ENCODE results near the gene SH3RF1.

The SH3RF1 gene

GRCh38 chr4:169233691-169234090, 37.1 kb downstream of the SH3RF1 start:
- DNase-seq (ENCODE audit: extremely low spot score, insufficient read length, low read depth) (no peak), FAIRE-seq (no peak)

- DNase-seq (ENCODE audit: extremely low spot score, insufficient read length, low read depth), result no peak
- no peak for FAIRE-seq
Observed at GRCh38 chr4:169231647-169232262, 39.0 kb downstream of the SH3RF1 start.

GRCh38 chr4:169229571-169230028, 41.2 kb downstream of the SH3RF1 start:
- FAIRE-seq (no peak), DNase-seq (ENCODE audit: extremely low spot score, insufficient read length, low read depth) (no peak)

GRCh38 chr4:169228076-169228475, 42.7 kb downstream of the SH3RF1 start:
- no peak for DNase-seq (ENCODE audit: extremely low spot score, insufficient read length, low read depth)
- FAIRE-seq, result no peak

GRCh38 chr4:169226565-169226964, 44.2 kb downstream of the SH3RF1 start:
- FAIRE-seq (no peak), DNase-seq (ENCODE audit: extremely low spot score, insufficient read length, low read depth) (no peak)

GRCh38 chr4:169225812-169226211, 44.9 kb downstream of the SH3RF1 start:
- FAIRE-seq (peak; percentile 52), DNase-seq (ENCODE audit: extremely low spot score, insufficient read length, low read depth) (no peak)

GRCh38 chr4:169225058-169225751, 45.6 kb downstream of the SH3RF1 start:
- DNase-seq (ENCODE audit: extremely low spot score, insufficient read length, low read depth) (no peak), FAIRE-seq (no peak)

GRCh38 chr4:169222761-169223160, 48.0 kb downstream of the SH3RF1 start:
- FAIRE-seq (no peak), DNase-seq (ENCODE audit: extremely low spot score, insufficient read length, low read depth) (no peak)

- FAIRE-seq (no peak), DNase-seq (ENCODE audit: extremely low spot score, insufficient read length, low read depth) (no peak)
Observed at GRCh38 chr4:169221662-169222061, 49.1 kb downstream of the SH3RF1 start.

- DNase-seq (ENCODE audit: extremely low spot score, insufficient read length, low read depth), result no peak
- FAIRE-seq, result no peak
Observed at GRCh38 chr4:169220854-169221411, 49.8 kb downstream of the SH3RF1 start.

GRCh38 chr4:169220447-169220846, 50.3 kb downstream of the SH3RF1 start:
- DNase-seq (ENCODE audit: extremely low spot score, insufficient read length, low read depth), result no peak
- no peak for FAIRE-seq

- no peak for DNase-seq (ENCODE audit: extremely low spot score, insufficient read length, low read depth)
- no peak for FAIRE-seq
Observed at GRCh38 chr4:169219440-169219839, 51.3 kb downstream of the SH3RF1 start.

- DNase-seq (ENCODE audit: extremely low spot score, insufficient read length, low read depth) (no peak), FAIRE-seq (peak; percentile 81)
Observed at GRCh38 chr4:169215656-169216055, 55.1 kb downstream of the SH3RF1 start.

- FAIRE-seq (no peak), DNase-seq (ENCODE audit: extremely low spot score, insufficient read length, low read depth) (no peak)
Observed at GRCh38 chr4:169212981-169213380, 57.8 kb downstream of the SH3RF1 start.

- DNase-seq (ENCODE audit: extremely low spot score, insufficient read length, low read depth), result no peak
Observed at GRCh38 chr4:169210504-169211118, 60.1 kb downstream of the SH3RF1 start.

GRCh38 chr4:169209388-169209883, 61.3 kb downstream of the SH3RF1 start:
- FAIRE-seq (no peak), DNase-seq (ENCODE audit: extremely low spot score, insufficient read length, low read depth) (no peak)

More at GRCh38 chr4:169210504-169211118, 60.1 kb downstream of the SH3RF1 start:
- FAIRE-seq, result peak; percentile 95

GRCh38 chr4:169208516-169208915, 62.2 kb downstream of the SH3RF1 start:
- FAIRE-seq, result no peak

GRCh38 chr4:169208090-169208455, 62.7 kb downstream of the SH3RF1 start:
- DNase-seq (ENCODE audit: extremely low spot score, insufficient read length, low read depth), result no peak

More at GRCh38 chr4:169208516-169208915, 62.2 kb downstream of the SH3RF1 start:
- DNase-seq (ENCODE audit: extremely low spot score, insufficient read length, low read depth), result no peak

GRCh38 chr4:169207436-169208089, 63.2 kb downstream of the SH3RF1 start:
- FAIRE-seq (no peak), DNase-seq (ENCODE audit: extremely low spot score, insufficient read length, low read depth) (no peak)

More at GRCh38 chr4:169208090-169208455, 62.7 kb downstream of the SH3RF1 start:
- FAIRE-seq, result no peak

- no peak for DNase-seq (ENCODE audit: extremely low spot score, insufficient read length, low read depth)
- FAIRE-seq, result no peak
Observed at GRCh38 chr4:169205744-169206080, 65.0 kb downstream of the SH3RF1 start.

Measured in GM18507 (cell line).